Right lobe of liver (tissue), 6 donors: ENCODE measurements around the gene CBFA2T2. TPM values are rescaled to one million over a fixed set of nuclear protein-coding genes. Genes with fewer than 3 reads are reported as not detected.
A peak's percentile ranks its signal among the peaks of the same experiment; 100 is the strongest.

ENCODE experiments used
- ATAC-seq, 4 donors: fragments of 200-7000 bp; cut with Tn5 transposase; one replicate each; pipeline ENCODE4 v1.9.1; 2020; ENCODE audit warnings: mild to moderate bottlenecking in 4 of 4, moderate library complexity in 4 of 4
- DNase-seq, 3 donors: peaks; one replicate each; pipeline ENCODE4 v3.0.0-alpha.2; 2020
- H3K27ac ChIP-seq, 3 donors: fragments of 200-600 bp; one replicate each; pipeline ENCODE4 v1.8.0; 2022
- H3K27me3 ChIP-seq, 2 donors: fragments of 200-600 bp; one replicate each; pipeline ENCODE4 v1.8.0; 2022
- H3K36me3 ChIP-seq, 4 donors: fragments of 200-600 bp; sonication (generic) in 1 of 4; one replicate each; pipeline versions ENCODE4 v1.5.1 to v1.8.0; 2017 to 2022; ENCODE audit warnings: control low read depth in 1 of 4
- H3K4me1 ChIP-seq, 4 donors: fragments of 200-600 bp; sonication (generic) in 1 of 4; one replicate each; pipeline versions ENCODE4 v1.5.1 to v1.8.0; 2017 to 2022; ENCODE audit warnings: control low read depth in 1 of 4
- H3K4me3 ChIP-seq, 3 donors: fragments of 200-600 bp; one replicate each; pipeline ENCODE4 v1.8.0; 2022
- H3K9me3 ChIP-seq, 4 donors: fragments of 200-600 bp; sonication (generic) in 1 of 4; one replicate each; pipeline versions ENCODE4 v1.5.1 to v1.8.0; 2017 to 2022; ENCODE audit warnings: control low read depth in 1 of 4
- CTCF ChIP-seq, 4 donors: fragments of 200-600 bp in 3 of 4; fragments of 450-650 bp in 1 of 4; IDR thresholded peaks; one replicate each; pipeline versions ENCODE4 v1.5.1 to v1.8.0; 2016 to 2022; ENCODE audit warnings: antibody characterized with exemption in 4 of 4, mild to moderate bottlenecking in 2 of 4
- POLR2A ChIP-seq: fragments of 450-650 bp; IDR thresholded peaks from one replicate; pipeline ENCODE4 v1.6.1; 2017; ENCODE audit warnings: antibody characterized with exemption, mild to moderate bottlenecking
- WGBS: methylation state at CpG from one replicate; pipeline ENCODE4 v1.1.6; 2018; ENCODE audit warnings: low coverage, low lambda C conversion rate; ENCODE audit not compliant: insufficient coverage; ENCODE audit errors: missing lambda C conversion rate; 5-methylcytosine and 5-hydroxymethylcytosine counted together
- intact Hi-C, 2 donors: fragments of 100-400 bp; cut with DNase I; formaldehyde crosslinking; loops; one replicate each; pipeline versions ENCODE4 v1.11.2 to v1.14.1; 2022
- total RNA-seq, 6 experiments: library from RNA; depleted of rRNA in 2 of 6; stranded (reverse); fragments of >200 nt in 2 of 6; fragmentation: NEBNext Ultra II Directional in 3 of 6; extraction: Animal tissue kit (Norgen Biotek cat#: 25700) in 3 of 6; gene quantifications; one replicate each; pipeline versions ENCODE4 v1.1.0 to v1.2.4, GENCODE V29; 2016 to 2023
- donor health status: DM: no; HTN: yes; CAD: no.
- donor health status: DM: no; HTN: no; CAD: no.
- donor health status: DM: no; HTN: no; CAD: no.
- donor health status: DM: no; HTN: yes; CAD: no.
- donor health status: DM: no; HTN: yes; CAD: no.

The CBFA2T2 gene
- total RNA-seq, 6 experiments from 2014 or later: 4.5 to 7.3 (median 5.6) TPM

- intact Hi-C loops: no loop called here
- no peak for TF ChIP-seq CTCF (IDR thresholded peaks at IDR 0.05)
- no peak for TF ChIP-seq POLR2A
- H3K4me3 ChIP-seq: no peak overlapping the region
- no peaks in the 10 kb centered on the region for H3K36me3 ChIP-seq
- no peak overlapping the region for H3K27ac ChIP-seq
- H3K4me1 ChIP-seq: peaks cover 0 to 7% (median 0%) of the 10 kb centered on the region in 4 donors
- no peaks in the 10 kb centered on the region for H3K27me3 ChIP-seq
- no peaks in the 10 kb centered on the region for H3K9me3 ChIP-seq
- DNase-seq (no peak), ATAC-seq (no peak)
- WGBS: 63% methylated on average over 7 of the region's 14 CpGs
These were observed 14.3 kb upstream of the CBFA2T2 start for GRCh38 chr20:33475381-33476152.

GRCh38 chr20:33477386-33478234, 12.3 kb upstream of the CBFA2T2 start:
- no peaks in the 10 kb centered on the region for H3K9me3 ChIP-seq
- H3K4me3 ChIP-seq: no peak overlapping the region
- H3K27ac ChIP-seq: no peak overlapping the region
- DNase-seq (peak in 1 of 3 donors; percentile 14), ATAC-seq (no peak)
- 72% methylated on average over 3 of the region's 7 CpGs for WGBS
- peaks cover 0 to 5% (median 0%) of the 10 kb centered on the region in 4 donors for H3K4me1 ChIP-seq
- H3K36me3 ChIP-seq: no peaks in the 10 kb centered on the region
- no peaks in the 10 kb centered on the region for H3K27me3 ChIP-seq
- intact Hi-C loops: no loop called here
- TF ChIP-seq CTCF (IDR thresholded peaks at IDR 0.05) (no peak), POLR2A (no peak)

GRCh38 chr20:33480048-33480447, 9.8 kb upstream of the CBFA2T2 start:
- H3K27ac ChIP-seq: no peak overlapping the region
- no peaks in the 10 kb centered on the region for H3K4me1 ChIP-seq
- H3K36me3 ChIP-seq: no peaks in the 10 kb centered on the region
- ATAC-seq (no peak), DNase-seq (no peak)
- H3K9me3 ChIP-seq: no peaks in the 10 kb centered on the region
- 92% methylated on average over 4 of the region's 5 CpGs for WGBS
- intact Hi-C loops: no loop called here
- H3K27me3 ChIP-seq: no peaks in the 10 kb centered on the region
- TF ChIP-seq CTCF (IDR thresholded peaks at IDR 0.05): no peak
- TF ChIP-seq POLR2A: no peak
- no peak overlapping the region for H3K4me3 ChIP-seq

- Histone ChIP-seq H3K27ac (no peak overlapping the region), H3K4me3 (no peak overlapping the region), H3K9me3 (no peaks in the 10 kb centered on the region), H3K27me3 (no peaks in the 10 kb centered on the region), H3K4me1 (no peaks in the 10 kb centered on the region), H3K36me3 (no peaks in the 10 kb centered on the region)
- TF ChIP-seq CTCF (IDR thresholded peaks at IDR 0.05): no peak
- no peak for TF ChIP-seq POLR2A
- no peak for ATAC-seq
- no peak for DNase-seq
- intact Hi-C loops: no loop called here
- WGBS: 91% methylated on average over 5 of the region's 8 CpGs
These were observed 8.4 kb upstream of the CBFA2T2 start for GRCh38 chr20:33481431-33481941.
